ENCODE results near the gene NEIL1. TPM values are rescaled to one million over a fixed set of nuclear protein-coding genes. Genes with fewer than 3 reads are reported as not detected.

The NEIL1 gene
- total and polyA plus RNA-seq, 2 of the 8 experiments (the other 6 are each of a cell fraction or from before 2014, with no cell fraction given) = 10.4 to 10.9 TPM

DNA sequence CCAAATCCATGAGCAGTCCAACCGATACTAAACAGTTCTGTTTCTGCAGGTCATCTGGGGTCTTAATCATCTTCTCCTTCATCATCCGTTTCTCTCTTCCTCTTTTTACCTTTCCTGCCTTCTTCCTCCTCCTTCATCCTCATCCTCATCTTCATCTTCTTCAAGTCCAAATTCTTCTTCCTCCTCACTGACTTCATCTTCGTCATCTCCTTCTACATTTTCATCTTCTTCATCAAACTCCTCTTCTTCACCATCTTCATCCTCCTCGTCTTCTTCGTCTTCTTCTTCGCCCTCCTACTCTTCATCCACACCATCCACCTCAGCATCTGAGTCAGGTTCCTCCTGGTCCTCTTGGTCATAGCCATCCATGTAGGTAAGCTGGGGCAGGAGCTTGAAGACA is 25.1 kb upstream of the NEIL1 start:
- H3K4me3 ChIP-seq (ENCODE audit: extremely low read depth in 1 of 4, insufficient read depth in 2 of 4, low read depth in 3 of 4, low read length in 4 of 4) = no peak overlapping the region
- no peak overlapping the region for H3K9ac ChIP-seq (replicated peaks in 1 of 4; ENCODE audit: extremely low read depth in 1 of 4, low read depth in 3 of 4, low read length in 3 of 4)
- no peak overlapping the region for H2BK12ac ChIP-seq (ENCODE audit: low read depth, low read length)
- no peak overlapping the region for H3K56ac ChIP-seq (replicated peaks; ENCODE audit: insufficient read length, low read depth, low read length)
- H3K9me3 ChIP-seq (ENCODE audit: insufficient read depth in 2 of 2, low read depth in 1 of 2, low read length in 1 of 2) = peaks cover 0 to 2% of the 10 kb centered on the region in 2 experiments; a peak in 1 of 4 replicates
- H3K14ac ChIP-seq (ENCODE audit: insufficient read length) = no peak overlapping the region
- no peak overlapping the region for H3K23ac ChIP-seq (ENCODE audit: insufficient read length)
- no peaks in the 10 kb centered on the region for H3K79me2 ChIP-seq (ENCODE audit: control insufficient read depth in 1 of 2, insufficient read depth in 2 of 2, low read length in 2 of 2)
- H3K36me3 ChIP-seq (ENCODE audit: control insufficient read depth in 2 of 4, insufficient read depth in 4 of 4, low read length in 3 of 4) = no peaks in the 10 kb centered on the region
- H3K27ac ChIP-seq (ENCODE audit: low read depth, low read length) = no peak overlapping the region
- ChIA-PET POLR2A (ENCODE audit: partially characterized antibody) (no interaction called here), CTCF (ENCODE audit: partially characterized antibody) (interaction anchor here (0.9 to 1.1 kb wide), 3 partner anchors 13 to 263 kb away, joined by 3 to 6 read pairs (median 3); no protein-coding TSS in a partner anchor)
- no peak overlapping the region for H4K5ac ChIP-seq (ENCODE audit: insufficient read length, low read depth, low read length)
- WGBS, 2 experiments (ENCODE audit: extremely low coverage in 1 of 2, insufficient coverage in 1 of 2, insufficient read length in 1 of 2, insufficient replicate concordance in 2 of 2, low coverage in 1 of 2, low lambda C conversion rate in 2 of 2, missing lambda C conversion rate in 1 of 2) = 85 to 100% methylated on average over 4 to 6 of the region's 6 CpGs
- no peak overlapping the region for H2AK5ac ChIP-seq (ENCODE audit: low read depth, low read length)
- H3K4ac ChIP-seq (replicated peaks; ENCODE audit: insufficient read length, low read depth, low read length) = no peak overlapping the region
- H4K8ac ChIP-seq (ENCODE audit: extremely low read depth, insufficient read depth, low read length) = no peak overlapping the region
- H2BK15ac ChIP-seq (ENCODE audit: low read length) = no peak overlapping the region
- no peak overlapping the region for H2BK20ac ChIP-seq (ENCODE audit: low read length)
- no peak overlapping the region for H2BK5ac ChIP-seq (ENCODE audit: low read depth, low read length)
- no peak overlapping the region for H3K18ac ChIP-seq (ENCODE audit: extremely low read depth, low read length)
- H4K20me1 ChIP-seq (replicated peaks in 1 of 2; ENCODE audit: control insufficient read depth in 1 of 2, insufficient read depth in 2 of 2, low read length in 2 of 2) = no peaks in the 10 kb centered on the region
- no peak for DNase-seq (ENCODE audit: low read depth in 1 of 2, low spot score in 2 of 2)
- no peaks in the 10 kb centered on the region for H3K4me1 ChIP-seq (replicated peaks in 1 of 4; ENCODE audit: control insufficient read depth in 3 of 4, insufficient read depth in 4 of 4, low read length in 3 of 4)
- no peaks in the 10 kb centered on the region for H3K23me2 ChIP-seq (ENCODE audit: low read depth, low read length)
- FAIRE-seq = no peak
- H3K79me1 ChIP-seq (ENCODE audit: low read depth, low read length) = no peaks in the 10 kb centered on the region
- H3K27me3 ChIP-seq (replicated peaks in 1 of 4; ENCODE audit: control insufficient read depth in 3 of 4, extremely low read depth in 1 of 4, insufficient read depth in 3 of 4, low read length in 3 of 4) = no peaks in the 10 kb centered on the region
- no peak overlapping the region for H2BK120ac ChIP-seq (replicated peaks; ENCODE audit: low read depth, low read length)
- H3K4me2 ChIP-seq (ENCODE audit: insufficient read depth in 1 of 2, low read depth in 2 of 2, low read length in 2 of 2) = no peak overlapping the region
- no peak overlapping the region for H4K91ac ChIP-seq (replicated peaks; ENCODE audit: insufficient read length, low read length)
- H2AFZ ChIP-seq (ENCODE audit: low read length) = no peak overlapping the region
- TF ChIP-seq CHD1 (IDR thresholded peaks at IDR 0.05; ENCODE audit: low read depth, low read length) = no peak
- TF ChIP-seq RFX5 (IDR thresholded peaks at IDR 0.05; ENCODE audit: borderline replicate concordance, low read depth, low read length) = no peak
- TF ChIP-seq, protein P1, sequence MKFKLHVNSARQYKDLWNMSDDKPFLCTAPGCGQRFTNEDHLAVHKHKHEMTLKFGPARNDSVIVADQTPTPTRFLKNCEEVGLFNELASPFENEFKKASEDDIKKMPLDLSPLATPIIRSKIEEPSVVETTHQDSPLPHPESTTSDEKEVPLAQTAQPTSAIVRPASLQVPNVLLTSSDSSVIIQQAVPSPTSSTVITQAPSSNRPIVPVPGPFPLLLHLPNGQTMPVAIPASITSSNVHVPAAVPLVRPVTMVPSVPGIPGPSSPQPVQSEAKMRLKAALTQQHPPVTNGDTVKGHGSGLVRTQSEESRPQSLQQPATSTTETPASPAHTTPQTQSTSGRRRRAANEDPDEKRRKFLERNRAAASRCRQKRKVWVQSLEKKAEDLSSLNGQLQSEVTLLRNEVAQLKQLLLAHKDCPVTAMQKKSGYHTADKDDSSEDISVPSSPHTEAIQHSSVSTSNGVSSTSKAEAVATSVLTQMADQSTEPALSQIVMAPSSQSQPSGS (IDR thresholded peaks at IDR 0.05; ENCODE audit: low read length) = no peak
- no peak for TF ChIP-seq BACH1 (IDR thresholded peaks at IDR 0.05; ENCODE audit: low read length)
- no peak for TF ChIP-seq GTF2F1 (IDR thresholded peaks at IDR 0.05; ENCODE audit: borderline replicate concordance, low read depth, low read length)
- no peak for TF ChIP-seq HDAC6 (IDR thresholded peaks at IDR 0.05; ENCODE audit: low read depth, low read length)
- no peak for TF ChIP-seq BRCA1 (IDR thresholded peaks at IDR 0.05; ENCODE audit: low read depth, low read length)
- no peak for TF ChIP-seq CTCF (IDR thresholded peaks at IDR 0.05; ENCODE audit: control extremely low read depth in 1 of 3, insufficient read depth in 1 of 3, low read depth in 1 of 3, low read length in 3 of 3)
- TF ChIP-seq SIRT6 (IDR thresholded peaks at IDR 0.05; ENCODE audit: low read length) = no peak
- no peak for TF ChIP-seq TAF1 (IDR thresholded peaks at IDR 0.05; ENCODE audit: low read depth, low read length)
- TF ChIP-seq SUZ12 (IDR thresholded peaks at IDR 0.05; ENCODE audit: low read length) = no peak
